SJSA1 (cell line): Measurements from ENCODE around the gene NFIX. TPM values are rescaled to one million over a fixed set of nuclear protein-coding genes. Genes with fewer than 3 reads are reported as not detected.

ENCODE experiments used
- DNase-seq, 2 experiments: peaks; one replicate each; pipeline ENCODE4 v3.0.0-alpha.2; 2015 to 2020; ENCODE audit warnings: low spot score in 2 of 2, low read depth in 1 of 2
- H3K27ac ChIP-seq: fragments of 250-450 bp; sonication (Bioruptor Pico); 2 replicates; pipeline ENCODE4 v1.5.1; 2020; ENCODE audit warnings: mild to moderate bottlenecking, moderate library complexity
- H3K27me3 ChIP-seq: fragments of 250-450 bp; sonication (Bioruptor Pico); replicated peaks from 2 replicates; pipeline ENCODE4 v1.5.1; 2020; ENCODE audit warnings: mild to moderate bottlenecking, moderate library complexity
- H3K36me3 ChIP-seq: fragments of 250-450 bp; sonication (Bioruptor Pico); 2 replicates; pipeline ENCODE4 v1.5.1; 2020; ENCODE audit warnings: mild to moderate bottlenecking
- H3K4me1 ChIP-seq: fragments of 250-450 bp; sonication (Bioruptor Pico); replicated peaks from 2 replicates; pipeline ENCODE4 v1.6.1; 2021; ENCODE audit warnings: mild to moderate bottlenecking
- H3K4me3 ChIP-seq: fragments of 250-450 bp; sonication (Bioruptor Pico); 2 replicates; pipeline ENCODE4 v1.5.1; 2020; ENCODE audit warnings: mild to moderate bottlenecking
- H3K9me3 ChIP-seq: fragments of 250-450 bp; sonication (Bioruptor Pico); replicated peaks from 2 replicates; pipeline ENCODE4 v1.5.1; 2020; ENCODE audit warnings: mild to moderate bottlenecking
- total RNA-seq: library from RNA; depleted of rRNA; stranded (reverse); fragments of >200 nt; shearing (Covaris generic); gene quantifications from 2 replicates; pipeline ENCODE4 v1.2.3, GENCODE V29; 2014

NFIX gene
- total RNA-seq, 1 experiment from 2014 or later: 10.9 TPM

DNA sequence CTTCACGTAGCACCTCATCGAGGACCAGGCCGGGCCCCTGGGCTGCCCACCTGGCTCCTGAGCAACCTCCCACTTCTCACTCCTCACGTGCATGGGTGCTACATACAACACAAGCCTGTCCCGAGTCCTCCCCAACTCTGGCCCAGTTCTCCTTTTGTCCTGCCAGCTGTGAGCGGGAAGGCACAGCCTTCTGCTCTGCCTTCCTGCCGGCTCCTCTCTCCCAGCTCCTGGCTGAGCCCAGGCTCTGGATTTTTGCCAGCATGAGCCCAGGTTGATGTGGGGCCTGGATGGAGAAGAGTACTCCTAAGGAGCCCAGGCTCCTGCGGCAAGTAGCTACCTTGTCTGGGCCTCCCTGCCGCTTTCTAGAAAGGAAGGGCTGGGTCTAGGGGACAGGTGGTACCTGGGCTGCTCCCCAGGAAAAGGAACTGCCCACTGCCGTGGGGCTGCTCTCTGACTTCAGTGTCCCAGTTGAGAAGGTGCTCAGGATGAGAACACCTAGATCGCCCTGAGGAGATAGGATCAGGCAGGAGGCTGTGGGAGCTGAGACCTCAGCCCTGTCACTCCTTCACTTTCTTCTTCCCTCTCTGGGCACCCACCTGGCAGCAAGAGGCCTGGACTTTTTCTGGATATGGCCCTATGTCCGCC lies 83.7 kb downstream of the NFIX start:
- no peak overlapping the region for H3K4me3 ChIP-seq
- H3K9me3 ChIP-seq: no peaks in the 10 kb centered on the region
- no peak for DNase-seq
- no peak overlapping the region for H3K27ac ChIP-seq
- H3K4me1 ChIP-seq: peaks cover 18% of the 10 kb centered on the region
- H3K36me3 ChIP-seq: peaks cover 46% of the 10 kb centered on the region
- H3K27me3 ChIP-seq: no peaks in the 10 kb centered on the region

GRCh38 chr19:13079542-13079986 lies 84.3 kb downstream of the NFIX start:
- H3K27ac ChIP-seq: no peak overlapping the region
- DNase-seq: no peak

GRCh38 chr19:13082192-13083007 lies 87.1 kb downstream of the NFIX start:
- peaks cover 18% of the 10 kb centered on the region for H3K4me1 ChIP-seq
- no peak overlapping the region for H3K27ac ChIP-seq
- DNase-seq: no peak
- peaks cover 36% of the 10 kb centered on the region for H3K36me3 ChIP-seq
- no peak overlapping the region for H3K4me3 ChIP-seq
- no peaks in the 10 kb centered on the region for H3K9me3 ChIP-seq
- no peaks in the 10 kb centered on the region for H3K27me3 ChIP-seq

More at GRCh38 chr19:13079542-13079986, 84.3 kb downstream of the NFIX start:
- no peaks in the 10 kb centered on the region for H3K27me3 ChIP-seq
- H3K4me1 ChIP-seq: peaks cover 18% of the 10 kb centered on the region
- peaks cover 46% of the 10 kb centered on the region for H3K36me3 ChIP-seq
- no peaks in the 10 kb centered on the region for H3K9me3 ChIP-seq
- no peak overlapping the region for H3K4me3 ChIP-seq

DNA sequence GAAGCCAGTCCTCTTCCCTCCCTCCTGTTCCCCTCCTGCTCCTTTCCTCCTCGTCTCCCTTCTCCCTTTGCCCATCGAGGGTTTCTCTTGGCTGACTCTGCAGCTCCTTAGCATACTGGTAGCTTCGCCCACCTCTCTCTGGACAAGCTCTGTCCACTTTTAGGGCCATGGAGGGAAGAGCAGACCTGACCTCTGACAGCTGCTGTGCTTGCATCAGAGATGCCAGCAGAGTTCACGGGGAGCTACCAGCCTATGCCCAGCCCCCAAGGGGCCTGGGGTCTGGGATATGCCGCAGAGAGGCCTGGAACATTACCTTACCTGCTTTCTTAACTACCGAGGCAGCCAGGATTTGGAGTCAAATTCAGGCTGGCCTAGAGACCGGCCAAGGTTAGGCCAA lies 87.7 kb downstream of the NFIX start:
- Histone ChIP-seq H3K9me3 (no peaks in the 10 kb centered on the region), H3K4me1 (peaks cover 18% of the 10 kb centered on the region), H3K27me3 (no peaks in the 10 kb centered on the region), H3K4me3 (no peak overlapping the region), H3K36me3 (peaks cover 32% of the 10 kb centered on the region), H3K27ac (no peak overlapping the region)
- DNase-seq: no peak

DNA sequence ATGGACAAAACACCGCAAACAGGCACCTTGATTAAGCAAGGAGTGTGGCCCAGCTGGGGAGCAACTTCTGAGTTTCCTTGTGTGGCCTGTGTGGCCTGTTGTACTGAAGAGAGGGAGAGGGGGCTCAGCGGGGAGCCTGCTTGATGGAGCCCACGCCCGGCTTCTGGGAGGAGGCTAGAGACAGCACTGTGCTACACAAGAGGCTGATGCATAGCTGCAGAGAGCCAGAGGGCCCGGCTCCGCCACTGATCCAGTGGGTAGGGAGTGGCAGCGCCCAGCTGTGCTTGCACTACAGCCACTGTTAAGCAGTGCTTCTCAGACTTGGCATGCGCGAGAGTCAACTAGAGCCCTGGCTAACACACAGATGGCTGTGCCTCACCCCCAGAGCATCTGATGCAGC lies 88.4 kb downstream of the NFIX start:
- H3K4me3 ChIP-seq: no peak overlapping the region
- H3K27me3 ChIP-seq: no peaks in the 10 kb centered on the region
- no peak overlapping the region for H3K27ac ChIP-seq
- no peak for DNase-seq
- peaks cover 29% of the 10 kb centered on the region for H3K36me3 ChIP-seq
- H3K9me3 ChIP-seq: no peaks in the 10 kb centered on the region
- H3K4me1 ChIP-seq: peaks cover 18% of the 10 kb centered on the region

DNA sequence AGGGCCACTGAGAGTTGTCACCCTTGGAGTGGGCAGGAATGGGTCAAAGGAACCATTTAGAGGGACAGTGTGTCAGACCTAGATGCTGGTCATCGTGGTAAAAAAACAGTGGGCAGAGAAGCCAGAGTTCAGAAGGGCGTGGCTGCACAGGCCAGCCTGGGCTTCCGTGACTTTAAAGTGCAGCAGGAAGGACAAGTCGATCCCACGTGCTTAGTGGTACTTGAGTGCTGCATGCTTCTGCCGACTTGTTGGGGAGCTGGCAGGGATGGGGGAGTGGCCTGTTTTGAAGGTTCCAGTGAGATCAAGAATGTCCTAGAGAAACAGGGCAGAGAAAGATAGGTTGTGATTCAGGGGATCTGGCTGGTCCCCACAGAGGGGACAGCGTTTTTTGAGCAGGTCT lies 90.4 kb downstream of the NFIX start:
- H3K27ac ChIP-seq: no peak overlapping the region
- H3K4me3 ChIP-seq: no peak overlapping the region
- H3K9me3 ChIP-seq: no peaks in the 10 kb centered on the region
- peaks cover 14% of the 10 kb centered on the region for H3K36me3 ChIP-seq
- H3K4me1 ChIP-seq: no peaks in the 10 kb centered on the region; the same call in 1 of the 2 replicates
- no peak for DNase-seq
- H3K27me3 ChIP-seq: no peaks in the 10 kb centered on the region

GRCh38 chr19:13086341-13086740 lies 91.1 kb downstream of the NFIX start:
- H3K27ac ChIP-seq: no peak overlapping the region
- H3K9me3 ChIP-seq: no peaks in the 10 kb centered on the region
- no peak overlapping the region for H3K4me3 ChIP-seq
- peaks cover 14% of the 10 kb centered on the region for H3K36me3 ChIP-seq
- DNase-seq: no peak
- no peaks in the 10 kb centered on the region for H3K27me3 ChIP-seq
- H3K4me1 ChIP-seq: no peaks in the 10 kb centered on the region

GRCh38 chr19:13087295-13087694 lies 92.0 kb downstream of the NFIX start:
- H3K9me3 ChIP-seq: no peaks in the 10 kb centered on the region
- no peaks in the 10 kb centered on the region for H3K27me3 ChIP-seq
- H3K4me1 ChIP-seq: no peaks in the 10 kb centered on the region
- H3K4me3 ChIP-seq: no peak overlapping the region
- DNase-seq: no peak
- peaks cover 12% of the 10 kb centered on the region for H3K36me3 ChIP-seq
- no peak overlapping the region for H3K27ac ChIP-seq

GRCh38 chr19:13087795-13088537 lies 92.7 kb downstream of the NFIX start:
- no peaks in the 10 kb centered on the region for H3K4me1 ChIP-seq
- H3K9me3 ChIP-seq: no peaks in the 10 kb centered on the region
- H3K36me3 ChIP-seq: peaks cover 8% of the 10 kb centered on the region; the same call in 1 of the 2 replicates
- DNase-seq: no peak
- no peaks in the 10 kb centered on the region for H3K27me3 ChIP-seq
- H3K4me3 ChIP-seq: no peak overlapping the region
- no peak overlapping the region for H3K27ac ChIP-seq

DNA sequence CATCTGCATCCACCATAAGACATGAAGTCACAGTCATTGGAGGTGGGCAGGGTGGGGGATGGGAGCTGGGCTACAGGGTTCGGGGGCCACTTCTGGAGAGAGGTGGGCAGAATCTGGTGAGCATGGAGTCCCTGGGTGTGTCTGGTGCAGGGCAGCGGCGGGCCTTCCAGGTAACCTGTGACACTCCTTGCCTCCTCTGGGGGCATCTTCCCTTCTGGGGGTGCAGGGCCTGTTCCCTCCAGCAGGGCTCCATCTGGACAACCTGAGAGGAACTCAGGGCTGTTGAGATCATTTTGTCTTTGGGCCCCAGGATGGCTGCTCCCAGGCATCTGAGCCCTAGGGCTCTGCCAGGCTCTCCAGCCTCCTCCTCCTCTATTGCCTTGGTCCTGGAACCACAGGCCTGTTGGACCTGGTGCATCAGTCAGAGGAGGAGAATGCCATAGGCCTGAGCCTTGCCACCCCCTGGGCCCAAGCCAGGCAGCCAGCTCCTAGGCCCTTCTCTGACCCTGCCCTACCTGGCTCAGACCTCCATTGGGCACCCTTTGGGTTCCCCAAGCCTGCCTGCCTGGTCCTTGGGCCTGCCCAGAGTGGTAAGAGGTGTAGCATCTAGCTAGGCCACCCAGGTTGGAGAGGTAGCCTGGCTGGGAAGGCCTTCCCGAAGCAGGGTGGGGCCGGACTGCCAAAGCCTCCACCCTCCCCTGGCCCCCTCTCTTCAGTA lies 94.0 kb downstream of the NFIX start:
- H3K4me3 ChIP-seq: no peak overlapping the region
- no peak for DNase-seq
- no peaks in the 10 kb centered on the region for H3K9me3 ChIP-seq
- no peaks in the 10 kb centered on the region for H3K4me1 ChIP-seq
- H3K27ac ChIP-seq: no peak overlapping the region
- H3K36me3 ChIP-seq: peaks cover 3% of the 10 kb centered on the region; the same call in 1 of the 2 replicates
- H3K27me3 ChIP-seq: no peaks in the 10 kb centered on the region

GRCh38 chr19:13089857-13090507 lies 94.7 kb downstream of the NFIX start:
- Histone ChIP-seq H3K4me3 (no peak overlapping the region), H3K9me3 (no peaks in the 10 kb centered on the region), H3K27me3 (no peaks in the 10 kb centered on the region), H3K4me1 (no peaks in the 10 kb centered on the region), H3K27ac (no peak overlapping the region), H3K36me3 (peaks cover 3% of the 10 kb centered on the region; the same call in 1 of the 2 replicates)
- DNase-seq: no peak

DNA sequence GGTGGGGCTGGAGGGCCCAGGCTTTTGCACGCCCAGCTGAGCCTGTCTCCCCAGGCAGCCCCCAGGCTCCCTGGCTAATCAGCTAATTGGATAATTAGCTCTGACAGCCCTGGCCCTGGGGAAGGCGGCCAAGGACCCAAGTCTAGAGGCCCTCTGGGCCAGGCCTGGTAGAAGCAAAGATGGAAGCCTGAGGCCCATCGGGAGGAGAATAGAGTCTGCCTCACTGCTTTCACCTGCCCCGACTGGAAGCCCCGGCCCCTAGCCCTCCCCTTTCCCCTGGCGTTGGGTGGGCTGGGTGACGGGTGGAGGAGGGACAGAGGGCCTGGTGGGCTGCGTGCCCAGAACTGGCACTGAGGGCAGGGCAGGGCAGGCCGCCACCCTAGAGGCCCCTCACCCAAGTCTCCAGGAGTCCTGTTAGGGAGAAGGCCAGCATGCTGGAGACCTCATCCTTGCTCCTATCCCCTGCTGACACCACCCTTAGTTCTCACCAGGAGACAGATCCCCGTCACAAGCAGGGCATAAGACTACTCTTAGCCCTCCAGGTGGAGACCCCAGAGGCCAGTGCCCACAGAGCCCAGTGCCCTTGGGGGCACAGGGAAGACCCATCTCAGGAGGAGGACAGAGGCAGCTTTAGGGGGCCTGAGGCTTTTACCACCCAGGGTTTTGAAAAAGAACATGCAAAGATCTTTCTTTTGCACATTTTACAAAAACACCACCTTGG lies 95.4 kb downstream of the NFIX start:
- Histone ChIP-seq H3K9me3 (no peaks in the 10 kb centered on the region), H3K4me3 (no peak overlapping the region), H3K27me3 (no peaks in the 10 kb centered on the region), H3K36me3 (peaks cover 5% of the 10 kb centered on the region; the same call in 1 of the 2 replicates), H3K27ac (no peak overlapping the region), H3K4me1 (no peaks in the 10 kb centered on the region)
- DNase-seq: no peak
